NCI-H2107 treated with DMSO at 0.1 percent for 48 hours (cell line): Measurements from ENCODE around the gene KRT80.
"Not testable (repeated sequence)": the region's sequence is repeated elsewhere in the genome, so short reads cannot be mapped to it uniquely, and the experiment has no call there.

Source experiments
- DNase-seq: peaks from one replicate; lab custom pipeline; 2025; ENCODE audit not compliant: unreplicated experiment; lab: John Stamatoyannopoulos, UW

The KRT80 gene

DNA sequence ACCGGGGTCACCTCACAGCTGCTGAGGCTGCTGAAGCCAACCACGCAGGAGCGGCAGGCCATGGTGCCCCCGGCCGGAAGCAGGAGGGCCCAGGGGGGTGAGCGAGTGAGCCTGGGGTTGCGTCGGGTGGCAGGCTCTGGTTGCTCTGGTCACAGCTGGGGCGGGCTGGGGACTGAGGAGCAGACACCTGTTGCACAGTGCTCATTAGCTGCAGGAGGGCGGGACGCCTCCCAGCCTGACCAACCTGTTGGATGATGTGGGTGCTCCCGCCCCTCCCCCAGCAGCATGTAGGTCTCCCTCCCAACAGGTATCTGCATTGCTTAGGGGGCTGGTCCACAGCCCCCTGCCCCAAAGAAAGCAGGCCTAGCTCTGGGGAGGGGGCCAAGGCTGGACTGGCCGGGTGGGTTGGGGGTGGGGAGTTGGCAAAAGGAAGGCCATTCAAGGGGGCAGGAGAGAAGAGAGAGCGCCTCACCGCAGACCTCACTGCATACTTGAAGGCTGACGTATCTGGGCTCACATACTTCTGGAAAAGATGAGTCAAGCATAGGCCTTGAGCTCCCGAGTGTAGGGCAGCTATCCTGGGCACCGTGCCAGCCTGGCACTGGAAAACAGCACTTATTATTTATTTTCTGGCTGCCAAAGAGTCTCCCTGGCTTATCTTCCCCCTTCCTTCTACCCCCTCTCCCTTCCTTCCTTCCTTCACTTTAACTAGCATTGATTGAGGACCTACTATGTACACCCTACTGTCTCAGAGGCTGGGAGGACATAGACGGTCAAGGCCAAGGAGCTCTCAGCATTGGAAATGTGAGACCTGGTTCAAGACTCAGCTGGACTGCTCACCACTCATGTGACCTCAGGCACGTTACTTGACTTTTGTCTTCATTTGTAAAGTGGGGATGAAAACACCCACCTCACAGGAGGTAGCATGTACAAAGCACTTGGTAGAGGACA, at the start of gene KRT80:
Gene KRT80, minus strand, starts transcription at position 174 of the 951 bp plus-strand sequence. Its CDS starts 112 bp downstream, at position 62.
- DNase-seq: peak; percentile 93

DNA sequence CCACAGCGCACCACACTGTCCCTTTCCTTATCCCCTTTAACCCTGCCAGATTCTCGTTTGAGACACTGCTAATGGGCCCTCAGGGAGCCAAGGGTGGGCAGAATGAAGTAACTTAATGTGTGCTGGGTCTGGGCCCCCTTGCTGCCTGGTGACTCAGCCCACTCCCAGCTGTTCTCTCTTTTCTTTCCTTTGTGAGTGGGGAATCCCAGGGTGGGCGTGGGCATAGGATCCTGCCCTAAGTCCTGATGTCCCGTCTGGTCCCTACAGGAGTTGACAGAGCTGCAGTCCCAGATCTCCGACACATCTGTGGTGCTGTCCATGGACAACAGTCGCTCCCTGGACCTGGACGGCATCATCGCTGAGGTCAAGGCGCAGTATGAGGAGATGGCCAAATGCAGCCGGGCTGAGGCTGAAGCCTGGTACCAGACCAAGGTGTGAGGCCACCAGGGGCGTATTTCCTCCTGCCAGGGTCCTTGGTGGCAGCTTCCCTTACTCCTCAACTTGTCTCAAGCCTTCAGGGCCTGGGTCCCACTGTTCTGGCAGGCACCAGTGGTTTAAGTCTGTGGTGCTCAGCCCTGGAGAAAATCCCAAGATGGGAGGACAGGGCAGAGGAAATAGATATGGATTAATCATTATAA, 49.5 kb upstream of the KRT80 start:
- DNase-seq: no peak

DNA sequence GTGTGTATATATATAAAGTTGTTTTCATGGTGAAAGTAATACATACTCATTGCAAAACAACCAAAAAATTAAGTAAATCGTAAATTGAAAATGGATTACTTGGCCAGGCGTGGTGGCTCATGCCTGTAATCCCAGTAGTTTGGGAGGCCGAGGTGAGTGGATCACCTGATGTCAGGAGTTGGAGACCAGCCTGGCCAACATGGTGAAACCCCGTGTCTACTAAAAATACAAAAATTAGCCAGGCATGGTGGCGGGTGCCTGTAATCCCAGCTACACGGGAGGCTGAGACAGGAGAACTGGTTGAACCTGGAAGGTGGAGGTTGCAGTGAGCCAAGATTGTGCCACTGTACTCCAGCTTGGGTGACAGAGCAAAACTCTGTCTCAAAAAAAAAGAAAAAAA, 48.4 kb upstream of the KRT80 start:
- DNase-seq: not testable (repeated sequence)

DNA sequence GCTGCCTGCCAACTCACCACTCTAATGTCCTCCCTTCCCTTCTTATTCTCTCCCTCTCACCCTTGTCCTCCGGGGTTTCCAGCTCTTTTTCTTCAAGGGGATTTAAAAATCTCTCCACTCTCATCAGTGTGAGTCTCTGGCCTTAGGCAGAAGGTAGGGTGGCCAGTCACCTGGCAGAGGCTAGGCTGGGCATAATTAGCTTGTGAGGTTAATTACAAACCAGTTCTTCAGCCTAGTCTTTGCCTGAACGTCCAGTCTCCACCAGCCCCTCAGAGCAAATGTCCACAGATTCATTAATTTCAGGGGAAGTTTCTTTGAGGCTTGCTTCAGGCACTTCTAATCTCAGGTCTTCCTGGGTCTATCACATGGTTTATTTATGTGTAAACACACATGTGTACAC, 48.0 kb upstream of the KRT80 start:
- no peak for DNase-seq

DNA sequence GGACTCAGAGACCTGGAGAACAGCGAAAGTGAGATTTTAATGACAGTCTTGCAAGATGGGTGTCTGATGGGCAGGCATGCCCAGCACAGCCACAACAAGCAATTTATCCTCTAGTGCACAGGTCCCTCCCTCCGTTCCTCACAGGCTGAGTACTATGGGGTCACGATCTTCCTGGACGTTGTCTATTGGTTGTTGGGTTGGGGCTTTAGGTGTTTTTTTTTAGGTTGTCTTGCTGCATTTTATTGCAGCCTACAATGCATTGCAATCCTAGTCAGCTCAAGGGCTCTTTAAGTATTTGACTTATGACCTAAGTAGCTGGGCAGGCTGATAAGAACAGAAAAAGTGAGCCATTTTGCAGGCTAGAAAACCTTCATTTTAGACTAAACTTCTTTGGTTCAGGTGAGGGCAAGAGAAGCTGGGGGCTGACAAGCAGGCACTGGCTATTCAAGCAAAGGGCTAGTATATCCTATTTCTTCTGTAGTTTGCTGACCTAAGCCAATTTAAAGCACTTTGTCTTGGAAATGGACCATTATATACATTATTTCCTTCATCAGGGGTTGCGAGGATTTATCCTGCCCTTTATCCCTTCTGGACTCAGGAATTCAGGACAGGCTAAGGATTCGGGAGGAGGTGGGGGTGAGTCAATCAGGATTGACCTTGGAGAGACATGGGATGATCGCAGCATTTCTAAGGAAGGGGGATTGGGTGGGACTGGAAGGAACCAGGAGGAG, 47.3 kb upstream of the KRT80 start:
- no peak for DNase-seq

DNA sequence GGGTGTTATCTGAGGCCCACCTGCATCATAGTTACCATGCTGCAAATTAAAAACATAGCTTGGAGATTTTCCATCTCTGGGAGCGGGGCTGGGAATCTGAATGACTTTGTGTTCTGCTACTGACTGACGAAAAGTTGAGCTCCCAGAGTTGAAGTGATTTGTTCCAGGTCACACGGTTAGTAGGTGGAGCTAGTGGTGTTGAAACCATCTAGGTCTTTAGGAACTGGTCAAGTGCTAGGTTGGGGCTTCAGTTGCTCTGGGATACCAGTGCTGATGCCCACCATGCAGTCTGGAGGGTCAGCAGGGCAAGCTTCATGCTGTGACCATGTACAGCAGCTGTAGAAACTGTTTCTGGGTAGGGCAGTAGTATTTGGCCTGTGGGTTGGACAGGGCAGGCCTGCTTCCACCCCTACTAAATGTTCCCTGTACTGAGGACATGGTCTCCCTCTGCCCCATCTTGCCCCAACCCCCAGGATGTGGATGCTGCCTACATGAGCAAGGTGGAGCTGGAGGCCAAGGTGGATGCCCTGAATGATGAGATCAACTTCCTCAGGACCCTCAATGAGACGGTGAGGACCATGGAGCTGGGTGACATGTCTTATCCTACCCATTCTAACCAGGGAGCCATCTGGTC, 46.5 kb upstream of the KRT80 start:
- DNase-seq: no peak

DNA sequence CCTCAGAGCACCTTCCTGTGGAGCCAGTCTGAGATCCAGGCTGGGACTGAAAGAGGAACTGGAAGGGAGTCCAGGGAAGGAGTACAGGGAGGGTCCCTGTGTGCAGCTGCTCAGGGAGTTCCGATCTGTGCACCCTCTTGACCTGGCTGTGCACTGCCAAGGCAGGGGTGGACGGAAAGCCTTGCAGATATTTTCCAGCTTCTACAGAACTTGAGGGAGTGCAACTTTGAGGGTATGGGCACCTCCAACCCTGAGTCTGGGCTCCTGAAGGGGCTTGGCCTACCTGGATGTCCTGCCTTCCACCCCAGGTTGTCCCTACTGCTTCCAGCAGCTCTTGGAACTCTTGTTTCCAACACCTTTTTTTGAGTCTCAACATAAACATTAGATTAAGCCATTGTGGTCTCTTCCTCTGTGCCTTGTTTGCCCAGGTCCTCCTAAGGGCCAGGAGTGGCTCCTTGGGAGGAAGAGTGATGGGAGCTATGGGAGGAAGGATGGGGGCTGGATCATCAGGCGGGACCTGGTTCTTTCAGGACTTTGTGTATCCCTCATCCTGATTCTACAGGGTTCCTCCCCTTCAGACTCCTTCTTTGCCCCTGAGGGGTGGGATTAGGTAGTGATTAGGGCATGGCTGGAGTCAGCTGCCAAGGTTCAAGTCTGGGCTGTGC, 44.7 kb upstream of the KRT80 start:
- DNase-seq: no peak

DNA sequence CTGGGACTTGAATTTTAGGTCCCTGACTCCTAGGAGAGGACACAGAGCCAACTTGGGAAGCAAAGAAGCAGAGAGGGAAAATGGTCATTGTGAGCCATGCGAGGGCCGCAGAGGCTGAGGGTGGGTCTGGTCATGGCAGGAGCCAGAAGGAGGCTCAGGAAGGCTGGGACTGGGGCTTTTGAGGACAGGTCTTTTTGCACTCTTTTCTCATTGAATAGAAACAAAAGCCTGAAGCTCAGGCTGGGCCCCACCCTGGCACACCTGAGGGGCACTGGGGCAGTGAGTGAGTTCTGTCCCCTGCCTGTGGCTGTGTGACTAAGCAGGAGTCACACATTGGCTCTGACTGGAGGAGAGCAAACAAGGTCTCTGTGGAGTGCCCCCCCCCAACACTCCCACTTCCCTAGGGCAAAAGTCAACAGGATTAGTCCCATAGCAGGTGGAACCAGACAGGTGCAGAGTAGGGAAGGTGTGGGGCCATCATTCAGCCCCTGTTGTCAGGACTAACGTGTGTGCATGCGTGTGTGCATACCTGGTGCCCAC, 44.1 kb upstream of the KRT80 start:
- peak; percentile 59 for DNase-seq

DNA sequence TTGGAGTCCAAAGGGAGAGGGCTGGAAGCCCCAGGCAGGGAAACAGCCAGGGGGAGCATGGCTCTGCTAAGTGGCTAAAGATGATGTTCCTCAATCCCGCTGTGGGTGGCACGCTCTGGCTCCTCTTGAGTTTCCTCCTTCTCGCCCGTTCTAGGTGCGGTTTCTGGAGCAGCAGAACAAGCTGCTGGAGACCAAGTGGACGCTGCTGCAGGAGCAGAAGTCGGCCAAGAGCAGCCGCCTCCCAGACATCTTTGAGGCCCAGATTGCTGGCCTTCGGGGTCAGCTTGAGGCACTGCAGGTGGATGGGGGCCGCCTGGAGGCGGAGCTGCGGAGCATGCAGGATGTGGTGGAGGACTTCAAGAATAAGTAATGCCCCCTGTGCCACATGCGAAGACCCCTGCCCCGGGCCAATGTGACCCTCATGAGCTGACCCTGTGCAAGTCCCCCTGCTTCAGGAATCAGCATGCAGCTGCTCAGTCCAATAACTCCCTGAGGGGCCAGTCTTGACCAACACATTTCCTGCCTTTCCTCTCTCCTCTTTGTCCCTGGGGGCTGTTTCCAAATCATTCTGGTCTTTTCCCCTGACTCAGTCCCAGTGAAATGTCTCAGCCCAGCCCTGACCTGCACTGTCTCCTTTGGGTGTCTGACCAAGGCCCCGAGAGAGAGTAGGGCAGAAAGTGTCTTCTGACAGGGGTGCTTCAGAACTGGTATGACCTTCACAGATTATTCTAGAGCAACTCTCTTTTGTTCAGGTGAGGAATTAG, 43.4 kb upstream of the KRT80 start:
- no peak for DNase-seq

DNA sequence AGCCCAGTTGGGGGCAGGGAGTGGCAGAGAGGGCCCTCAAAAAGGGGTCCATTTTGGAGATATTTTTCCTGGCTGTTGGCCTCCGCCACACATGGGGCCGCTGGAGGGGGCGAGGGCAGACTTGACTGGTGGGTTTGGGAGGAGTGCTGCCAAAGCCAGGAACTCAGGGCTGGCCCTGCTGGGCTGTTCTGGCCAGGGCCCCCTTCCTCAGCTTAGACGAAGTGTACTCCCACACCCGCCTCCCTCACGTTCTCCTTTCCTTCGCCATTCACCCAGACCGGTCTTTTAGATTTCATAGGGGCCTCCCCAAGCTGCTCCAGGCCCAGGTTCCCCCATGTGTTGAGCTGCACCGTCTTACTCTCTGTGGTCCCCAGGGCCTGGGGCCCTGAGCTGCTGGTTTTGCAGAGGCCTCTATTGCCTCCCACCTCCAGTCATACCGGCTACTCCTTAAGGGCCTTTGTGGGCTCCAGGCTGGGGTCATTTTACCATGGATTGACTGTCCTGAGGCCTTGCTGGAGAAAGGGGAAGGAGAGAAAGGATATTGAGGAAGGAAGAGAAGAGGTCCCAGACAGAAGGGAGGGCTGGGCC, 42.5 kb upstream of the KRT80 start:
- DNase-seq: no peak

DNA sequence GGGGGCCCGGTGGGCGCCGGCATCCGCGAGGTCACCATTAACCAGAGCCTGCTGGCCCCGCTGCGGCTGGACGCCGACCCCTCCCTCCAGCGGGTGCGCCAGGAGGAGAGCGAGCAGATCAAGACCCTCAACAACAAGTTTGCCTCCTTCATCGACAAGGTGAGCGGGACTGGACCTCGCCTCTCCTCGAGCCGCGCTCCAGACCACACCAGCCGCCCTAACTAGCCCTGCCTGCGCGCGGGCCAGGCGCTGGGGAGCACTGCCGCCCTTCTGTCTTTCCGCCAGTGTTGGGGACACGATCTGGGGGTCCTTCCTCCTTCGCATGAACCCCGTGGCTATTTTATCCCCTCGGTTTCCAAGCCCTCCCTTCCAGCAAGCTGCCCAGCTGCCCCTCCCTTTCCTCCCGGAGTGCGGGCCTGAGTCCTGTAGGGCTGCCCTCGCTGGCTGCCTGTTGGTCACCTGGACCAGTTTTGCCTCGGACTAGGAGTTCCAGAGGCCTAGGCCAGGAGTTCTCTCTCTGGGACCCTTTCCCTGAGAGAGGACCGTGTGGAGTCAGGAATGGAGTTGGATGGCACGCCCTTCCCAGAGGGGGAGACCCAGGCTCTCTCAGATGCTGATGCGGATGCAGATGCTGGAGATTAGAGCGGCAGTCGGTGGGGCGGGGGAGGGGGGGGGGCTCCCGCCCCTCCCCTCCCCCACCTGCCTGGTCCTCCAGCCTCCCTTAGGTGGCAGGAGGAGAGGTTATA, 41.8 kb upstream of the KRT80 start:
- no peak for DNase-seq

DNA sequence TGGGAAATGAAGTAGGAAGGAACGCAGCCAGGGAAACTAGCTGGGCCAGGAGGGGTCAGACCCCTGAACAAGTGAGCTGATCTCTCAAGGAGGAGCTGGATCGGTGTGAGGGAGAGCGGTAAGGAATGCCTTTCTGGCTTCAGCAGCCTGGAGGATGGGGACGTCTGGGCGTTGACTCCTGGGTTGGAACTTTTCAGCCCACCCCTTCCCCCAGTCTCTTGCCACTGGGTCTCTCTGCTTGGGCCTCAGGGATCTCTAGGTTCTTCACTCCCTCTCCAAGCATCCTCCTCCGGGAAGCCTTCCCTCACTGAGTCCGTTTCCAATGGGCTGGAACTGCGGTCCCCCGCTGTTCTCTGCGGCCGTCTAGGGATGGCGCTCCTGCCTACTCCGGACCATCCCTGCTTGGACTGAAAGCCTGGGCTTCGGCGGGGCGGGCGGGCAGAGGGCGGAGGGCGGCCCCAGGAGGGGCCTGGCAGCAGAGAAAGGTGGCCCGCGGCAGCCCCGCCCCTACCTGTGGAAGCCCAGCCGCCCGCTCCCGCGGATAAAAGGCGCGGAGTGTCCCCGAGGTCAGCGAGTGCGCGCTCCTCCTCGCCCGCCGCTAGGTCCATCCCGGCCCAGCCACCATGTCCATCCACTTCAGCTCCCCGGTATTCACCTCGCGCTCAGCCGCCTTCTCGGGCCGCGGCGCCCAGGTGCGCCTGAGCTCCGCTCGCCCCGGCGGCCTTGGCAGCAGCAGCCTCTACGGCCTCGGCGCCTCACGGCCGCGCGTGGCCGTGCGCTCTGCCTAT, 41.1 kb upstream of the KRT80 start, which contains the start of gene KRT7:
Gene KRT7, plus strand, starts transcription at position 570 of the 788 bp plus-strand sequence. Its CDS starts 54 bp downstream, at position 624.
- no peak for DNase-seq

DNA sequence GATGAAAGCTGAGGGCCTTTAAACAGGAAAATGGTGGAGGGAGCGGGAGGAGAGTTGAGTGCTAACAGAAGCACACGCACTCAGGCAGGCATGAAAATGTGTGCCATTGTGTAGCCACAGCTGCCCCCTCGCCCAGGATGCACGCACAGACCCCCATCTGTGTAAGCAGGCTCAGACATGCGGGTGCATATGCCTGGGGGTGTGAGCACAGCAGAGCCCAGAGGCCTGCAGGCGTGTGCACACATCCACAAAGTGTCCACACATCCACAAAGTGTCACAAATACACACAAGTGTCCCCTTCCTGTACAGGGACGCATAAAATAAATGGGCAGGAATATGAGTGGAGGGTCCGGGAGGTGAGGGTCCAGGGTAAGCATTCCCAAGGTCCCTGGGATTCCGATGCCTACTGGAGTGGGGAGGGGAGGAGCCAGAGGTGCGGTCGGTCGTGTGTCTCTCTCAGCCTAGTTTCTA, 40.4 kb upstream of the KRT80 start:
- DNase-seq: no peak

DNA sequence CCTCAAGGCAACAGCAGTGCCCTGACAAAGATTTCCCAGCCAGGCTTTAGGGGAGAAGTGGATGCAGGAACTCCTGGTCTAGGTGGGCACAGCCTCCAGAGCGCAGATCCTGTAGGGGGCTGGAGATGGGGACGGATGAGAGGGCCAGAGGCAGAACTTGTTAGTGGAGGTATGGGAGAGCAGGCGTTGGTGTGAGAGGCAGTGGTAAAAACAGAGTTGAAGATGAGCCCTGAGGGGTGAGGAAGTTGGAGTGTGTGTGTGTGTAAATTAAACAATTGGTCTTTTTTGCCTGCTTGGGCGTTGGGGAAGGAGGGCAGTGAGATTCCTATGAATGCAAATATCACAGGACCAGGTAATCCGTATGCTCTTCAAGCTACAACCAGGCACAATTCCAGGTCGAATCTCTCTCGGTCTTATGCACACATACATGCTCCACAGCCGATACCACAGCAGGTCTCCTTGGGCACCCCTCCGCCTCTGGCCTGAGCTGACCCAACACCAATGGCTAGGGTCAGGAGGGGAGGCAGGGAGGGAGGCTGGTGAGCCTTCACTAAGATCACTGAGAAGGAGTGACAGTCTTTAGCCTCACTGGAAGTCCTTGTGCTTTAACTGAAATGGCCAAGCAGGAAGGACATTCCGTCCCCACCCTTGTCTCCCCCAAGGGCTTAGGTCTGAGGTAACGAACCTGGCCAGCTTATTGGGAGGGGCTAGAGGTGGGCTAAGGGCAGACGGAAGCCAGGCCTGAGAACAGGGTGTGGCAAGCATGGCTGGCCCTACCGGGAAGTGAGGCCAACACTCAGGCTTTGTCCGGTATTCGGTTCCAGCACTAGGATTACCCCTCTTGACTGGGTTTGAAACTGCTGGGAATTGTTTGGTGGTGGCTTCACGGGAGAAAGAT, 39.7 kb upstream of the KRT80 start:
- no peak for DNase-seq

DNA sequence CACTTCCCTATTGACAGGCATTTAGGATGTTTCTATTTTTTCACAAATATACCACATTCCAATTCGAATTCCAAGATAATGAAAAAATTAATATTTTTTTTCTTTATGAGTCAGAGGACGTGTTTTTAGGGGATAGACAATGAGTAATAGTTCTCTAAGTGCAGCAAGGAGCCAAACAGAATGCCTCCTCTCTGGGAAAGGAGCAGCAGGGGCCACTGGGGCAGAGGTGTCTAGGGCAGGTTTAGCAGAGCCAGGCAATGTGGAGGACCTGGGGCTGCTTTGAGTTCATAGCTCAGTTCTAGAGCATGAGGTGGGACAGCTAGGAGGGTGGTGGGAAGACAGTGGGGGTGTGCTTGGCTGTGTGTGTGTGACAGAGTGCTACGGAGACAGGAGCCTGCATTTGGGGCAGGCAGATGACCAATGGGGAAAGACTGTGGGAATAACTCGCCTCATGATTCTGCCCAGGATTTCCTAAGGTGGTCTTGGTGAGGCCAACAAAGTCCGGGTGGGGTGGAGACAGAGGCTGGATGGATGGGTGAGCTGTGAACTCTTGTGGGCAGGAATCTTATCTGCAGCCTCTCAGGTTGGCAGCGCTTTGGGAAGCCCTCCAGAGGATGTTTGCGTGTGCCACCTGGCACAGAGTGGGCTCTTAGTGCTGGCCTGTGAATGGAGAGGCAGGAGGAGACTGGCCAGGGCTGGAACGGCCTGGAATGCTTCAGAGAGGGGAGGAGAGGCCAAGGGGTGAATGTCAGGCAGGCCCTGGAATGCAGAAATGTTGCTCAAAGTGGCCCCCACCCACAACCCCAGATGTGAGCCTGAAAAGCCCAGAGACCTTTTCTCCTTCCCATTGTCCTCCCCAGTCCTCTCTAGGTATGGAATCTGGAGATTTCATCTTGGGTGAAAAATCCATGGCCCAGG, 38.8 kb upstream of the KRT80 start:
- DNase-seq: no peak
